BE2C (cell line): ENCODE results near the gene DOK5.
A peak's percentile ranks its signal among the peaks of the same experiment; 100 is the strongest.
"Not testable (repeated sequence)": the region's sequence is repeated elsewhere in the genome, so short reads cannot be mapped to it uniquely, and the experiment has no call there.

ENCODE experiments used
- DNase-seq: peaks from one replicate; pipeline ENCODE4 v3.0.0-alpha.2; 2020
- H3K27me3 ChIP-seq: fragments of 250-450 bp; sonication (Bioruptor Pico); 2 replicates; pipeline ENCODE4 v1.5.1; 2020; ENCODE audit warnings: mild to moderate bottlenecking
- H3K36me3 ChIP-seq: fragments of 250-450 bp; sonication (Bioruptor Pico); 2 replicates; pipeline ENCODE4 v1.5.1; 2020; ENCODE audit warnings: mild to moderate bottlenecking
- H3K4me1 ChIP-seq: fragments of 250-450 bp; sonication (Bioruptor Pico); 2 replicates; pipeline ENCODE4 v1.5.1; 2020
- H3K4me3 ChIP-seq: 2 replicates; pipeline ENCODE4 v1.5.1; 2011; ENCODE audit warnings: low read depth, low read length
- H3K9me3 ChIP-seq: fragments of 250-450 bp; sonication (Bioruptor Pico); 2 replicates; pipeline ENCODE4 v1.5.1; 2020
- CTCF ChIP-seq: IDR thresholded peaks from 2 replicates; pipeline ENCODE4 v1.5.1; 2012; ENCODE audit warnings: mild to moderate bottlenecking, low read depth, low read length

DOK5 gene

GRCh38 chr20:54479138-54479906, 3.9 kb downstream of the DOK5 start:
- Histone ChIP-seq H3K36me3 (no peaks in the 10 kb centered on the region), H3K4me1 (no peaks in the 10 kb centered on the region), H3K4me3 (no peak overlapping the region), H3K27me3 (peaks cover 35% of the 10 kb centered on the region), H3K9me3 (no peaks in the 10 kb centered on the region)
- DNase-seq = no peak
- peak; percentile 27 for TF ChIP-seq CTCF

GRCh38 chr20:54479937-54480336, 4.5 kb downstream of the DOK5 start:
- not testable (repeated sequence) for H3K4me1 ChIP-seq, H3K36me3 ChIP-seq, H3K9me3 ChIP-seq, H3K4me3 ChIP-seq, DNase-seq
- peaks cover 29% of the 10 kb centered on the region for H3K27me3 ChIP-seq

GRCh38 chr20:54481442-54481841, 6.0 kb downstream of the DOK5 start:
- no peaks in the 10 kb centered on the region for H3K4me1 ChIP-seq
- no peak for TF ChIP-seq CTCF
- peaks cover 19% of the 10 kb centered on the region for H3K27me3 ChIP-seq
- H3K4me3 ChIP-seq = no peak overlapping the region
- no peaks in the 10 kb centered on the region for H3K9me3 ChIP-seq
- no peak for DNase-seq
- no peaks in the 10 kb centered on the region for H3K36me3 ChIP-seq

- no peak for TF ChIP-seq CTCF
- Histone ChIP-seq H3K4me3 (no peak overlapping the region), H3K9me3 (no peaks in the 10 kb centered on the region), H3K4me1 (no peaks in the 10 kb centered on the region), H3K27me3 (peaks cover 4% of the 10 kb centered on the region; the same call in 1 of the 2 replicates), H3K36me3 (no peaks in the 10 kb centered on the region)
- DNase-seq = no peak
These were observed 10.2 kb downstream of the DOK5 start for GRCh38 chr20:54485631-54486030.

- no peak for TF ChIP-seq CTCF
- DNase-seq = no peak
- H3K4me3 ChIP-seq = no peak overlapping the region
- no peaks in the 10 kb centered on the region for H3K4me1 ChIP-seq
- peaks cover 4% of the 10 kb centered on the region; the same call in 1 of the 2 replicates for H3K27me3 ChIP-seq
- no peaks in the 10 kb centered on the region for H3K9me3 ChIP-seq
- H3K36me3 ChIP-seq = no peaks in the 10 kb centered on the region
These were observed 11.2 kb downstream of the DOK5 start for GRCh38 chr20:54486585-54486984.

GRCh38 chr20:54488442-54488841, 13.0 kb downstream of the DOK5 start:
- Histone ChIP-seq H3K27me3 (peaks cover 4% of the 10 kb centered on the region; the same call in 1 of the 2 replicates), H3K9me3 (no peaks in the 10 kb centered on the region)
- no peak for TF ChIP-seq CTCF

More at GRCh38 chr20:54488442-54488841, 13.0 kb downstream of the DOK5 start:
- no peak overlapping the region for H3K4me3 ChIP-seq
- no peak for DNase-seq
- no peaks in the 10 kb centered on the region for H3K4me1 ChIP-seq
- H3K36me3 ChIP-seq = no peaks in the 10 kb centered on the region
